GM18502 (cell line): ENCODE results near the gene SMAD1.

Experiments used
- ATAC-seq: cut with Tn5 transposase; IDR thresholded peaks from one replicate; pipeline ENCODE4 v1.9.1; 2021; ENCODE audit warnings: mild to moderate bottlenecking; ENCODE audit not compliant: unreplicated experiment, poor library complexity

The SMAD1 gene

GRCh38 chr4:145481164-145481941 is at the start of gene SMAD1:
TSS of gene SMAD1 (plus strand) at chr4:145481853. CDS start at chr4:145514614, 32,761 bp downstream.
- peak; percentile 56 for ATAC-seq

GRCh38 chr4:145433684-145434083 is 48.0 kb upstream of the SMAD1 start:
- no peak for ATAC-seq

GRCh38 chr4:145435646-145436045 is 46.0 kb upstream of the SMAD1 start:
- ATAC-seq: no peak

GRCh38 chr4:145436114-145436513 is 45.5 kb upstream of the SMAD1 start:
- ATAC-seq: no peak

GRCh38 chr4:145436796-145437195 is 44.9 kb upstream of the SMAD1 start:
- no peak for ATAC-seq

GRCh38 chr4:145437466-145437865 is 44.2 kb upstream of the SMAD1 start:
- ATAC-seq: no peak

GRCh38 chr4:145438298-145438697 is 43.4 kb upstream of the SMAD1 start:
- ATAC-seq: no peak

- no peak for ATAC-seq
Observed at GRCh38 chr4:145440292-145441007, 41.2 kb upstream of the SMAD1 start.

GRCh38 chr4:145446184-145446583 is 35.5 kb upstream of the SMAD1 start:
- no peak for ATAC-seq

- ATAC-seq: no peak
Observed at GRCh38 chr4:145451895-145452294, 29.8 kb upstream of the SMAD1 start.

- no peak for ATAC-seq
Observed at GRCh38 chr4:145452447-145453162, 29.0 kb upstream of the SMAD1 start.

GRCh38 chr4:145453163-145453520 is 28.5 kb upstream of the SMAD1 start:
- ATAC-seq: no peak

- ATAC-seq: no peak
Observed at GRCh38 chr4:145473203-145473602, 8.4 kb upstream of the SMAD1 start.

GRCh38 chr4:145480257-145480656 is 1.4 kb upstream of the SMAD1 start:
- peak; percentile 34 for ATAC-seq

GRCh38 chr4:145481942-145482208 is 222 bp downstream of the SMAD1 start:
- ATAC-seq: peak; percentile 22

GRCh38 chr4:145482209-145483037 is 770 bp downstream of the SMAD1 start:
- ATAC-seq: peak; percentile 37

- no peak for ATAC-seq
Observed at GRCh38 chr4:145483514-145483913, 1.9 kb downstream of the SMAD1 start.

GRCh38 chr4:145484225-145484846 is 2.7 kb downstream of the SMAD1 start:
- no peak for ATAC-seq

GRCh38 chr4:145485120-145485519 is 3.5 kb downstream of the SMAD1 start:
- no peak for ATAC-seq

GRCh38 chr4:145486603-145487002 is 5.0 kb downstream of the SMAD1 start:
- no peak for ATAC-seq
